Osteoblast (primary cell): Measurements from ENCODE around the gene MIB2. TPM values are rescaled to one million over a fixed set of nuclear protein-coding genes. Genes with fewer than 3 reads are reported as not detected.
A peak's percentile ranks its signal among the peaks of the same experiment; 100 is the strongest.

Experiments used
- DNase-seq: peaks from one replicate; pipeline ENCODE4 v3.0.0; 2011; ENCODE audit warnings: low spot score, mixed read lengths; ENCODE audit not compliant: insufficient read length; ENCODE audit errors: missing footprints
- H2AFZ ChIP-seq: 2 replicates; pipeline ENCODE4 v1.6.0; 2011; ENCODE audit warnings: mild to moderate bottlenecking, low read length
- H3K27ac ChIP-seq: 2 replicates; pipeline ENCODE4 v1.5.1; 2011; ENCODE audit warnings: mild to moderate bottlenecking, low read depth, low read length, moderate library complexity
- H3K27me3 ChIP-seq: 2 replicates; pipeline ENCODE4 v1.6.0; 2012; ENCODE audit warnings: mild to moderate bottlenecking, control low read depth, inconsistent platforms, low read length, moderate library complexity; ENCODE audit not compliant: insufficient read depth
- H3K36me3 ChIP-seq: 2 replicates; pipeline ENCODE4 v1.5.1; 2011; ENCODE audit warnings: mild to moderate bottlenecking, low read length, control low read depth, moderate library complexity; ENCODE audit not compliant: insufficient read depth
- H3K4me1 ChIP-seq: 2 replicates; pipeline ENCODE4 v1.5.1; 2011; ENCODE audit warnings: mild to moderate bottlenecking, low read length, control low read depth, moderate library complexity; ENCODE audit not compliant: insufficient read depth
- H3K4me2 ChIP-seq: 2 replicates; pipeline ENCODE4 v1.6.0; 2011; ENCODE audit warnings: mild to moderate bottlenecking, low read length; ENCODE audit not compliant: insufficient read depth
- H3K4me3 ChIP-seq: fragments of 200-600 bp; sonication (generic); 3 replicates; pipeline ENCODE4 v1.5.1; 2012; ENCODE audit warnings: mild to moderate bottlenecking, low read length, inconsistent platforms; ENCODE audit not compliant: insufficient read depth
- H3K79me2 ChIP-seq: 2 replicates; pipeline ENCODE4 v1.6.0; 2012; ENCODE audit warnings: mild to moderate bottlenecking, low read length, control low read depth, inconsistent platforms; ENCODE audit not compliant: insufficient read depth
- H3K9me3 ChIP-seq: 2 replicates; pipeline ENCODE4 v1.5.1; 2011; ENCODE audit warnings: low read depth, low read length, control low read depth
- H4K20me1 ChIP-seq: 2 replicates; pipeline ENCODE4 v1.6.0; 2012; ENCODE audit warnings: mild to moderate bottlenecking, low read length, control low read depth; ENCODE audit not compliant: insufficient read depth
- CTCF ChIP-seq: IDR thresholded peaks from 2 replicates; pipeline ENCODE4 v1.5.1; 2011; ENCODE audit warnings: mild to moderate bottlenecking, low read depth, low read length, moderate library complexity; ENCODE audit errors: extremely low read depth
- total RNA-seq: library from RNA; depleted of rRNA; stranded (reverse); fragments of >200 nt; gene quantifications from 2 replicates; pipeline ENCODE4 v1.2.3, GENCODE V29; 2012

Gene MIB2
- 74.0 and 80.7 TPM in 2 replicates for total RNA-seq

- Histone ChIP-seq H3K9me3 (no peaks in the 10 kb centered on the region), H3K4me1 (peaks cover 23% of the 10 kb centered on the region), H3K79me2 (peaks cover 41% of the 10 kb centered on the region), H4K20me1 (peaks cover 39% of the 10 kb centered on the region), H3K4me3 (peak within 1 kb of the TSS; percentile 97), H2AFZ (peak within 1 kb of the TSS; percentile 81), H3K27me3 (no peaks in the 10 kb centered on the region), H3K4me2 (peak within 1 kb of the TSS; percentile 94), H3K27ac (peak within 1 kb of the TSS; percentile 96), H3K36me3 (peaks cover 4% of the 10 kb centered on the region)
- DNase-seq: peak; percentile 100
- TF ChIP-seq CTCF: no peak
Observed at GRCh38 chr1:1615256-1616044, at the start of gene MIB2. TSS of gene MIB2 (plus strand) at chr1:1615500. CDS start at chr1:1623453, 7,953 bp downstream.

- no peak for TF ChIP-seq CTCF
- H2AFZ ChIP-seq: no peak overlapping the region
- peaks cover 98% of the 10 kb centered on the region for H3K79me2 ChIP-seq
- peak; percentile 94 for DNase-seq
- H3K4me2 ChIP-seq: peak overlapping the region; percentile 59
- peak overlapping the region; percentile 13 for H3K4me3 ChIP-seq
- H3K36me3 ChIP-seq: peaks cover 56% of the 10 kb centered on the region
- H3K27me3 ChIP-seq: no peaks in the 10 kb centered on the region
- peaks cover 18% of the 10 kb centered on the region for H3K4me1 ChIP-seq
- peaks cover 72% of the 10 kb centered on the region for H4K20me1 ChIP-seq
- no peaks in the 10 kb centered on the region for H3K9me3 ChIP-seq
- peak overlapping the region; percentile 96 for H3K27ac ChIP-seq
Observed at GRCh38 chr1:1567152-1567875, 48.0 kb upstream of the MIB2 start.

- H3K27ac ChIP-seq: peak overlapping the region; percentile 96
- peaks cover 67% of the 10 kb centered on the region for H4K20me1 ChIP-seq
- peak overlapping the region; percentile 59 for H3K4me2 ChIP-seq
Observed at GRCh38 chr1:1567891-1568291, 47.4 kb upstream of the MIB2 start.

More at GRCh38 chr1:1567891-1568291, 47.4 kb upstream of the MIB2 start:
- H3K4me3 ChIP-seq: no peak overlapping the region
- no peaks in the 10 kb centered on the region for H3K27me3 ChIP-seq
- TF ChIP-seq CTCF: no peak
- peak; percentile 69 for DNase-seq
- no peaks in the 10 kb centered on the region for H3K9me3 ChIP-seq
- H3K36me3 ChIP-seq: peaks cover 50% of the 10 kb centered on the region
- no peak overlapping the region for H2AFZ ChIP-seq
- H3K79me2 ChIP-seq: peaks cover 97% of the 10 kb centered on the region
- H3K4me1 ChIP-seq: peaks cover 18% of the 10 kb centered on the region
